GM19035 (cell line): ENCODE data around the gene NAA80.

Experiments used
- ATAC-seq: cut with Tn5 transposase; IDR thresholded peaks from one replicate; pipeline ENCODE4 v1.9.1; 2021; ENCODE audit not compliant: unreplicated experiment

NAA80 gene

GRCh38 chr3:50330330-50330729, 31.1 kb upstream of the NAA80 start:
- ATAC-seq, result no peak

GRCh38 chr3:50327943-50328691, 28.9 kb upstream of the NAA80 start, which contains the start of gene TUSC2:
TSS of gene TUSC2 (minus strand) at chr3:50328223. CDS start at chr3:50328099, 124 bp downstream.
- ATAC-seq, result peak; percentile 83

GRCh38 chr3:50327129-50327528, 27.9 kb upstream of the NAA80 start:
- no peak for ATAC-seq

GRCh38 chr3:50326182-50326541, 27.0 kb upstream of the NAA80 start:
- no peak for ATAC-seq

GRCh38 chr3:50325497-50326181, 26.4 kb upstream of the NAA80 start:
- no peak for ATAC-seq

GRCh38 chr3:50325113-50325480, 25.9 kb upstream of the NAA80 start:
- no peak for ATAC-seq

GRCh38 chr3:50324351-50325112, 25.3 kb upstream of the NAA80 start:
- ATAC-seq, result no peak

- ATAC-seq, result no peak
Measured at GRCh38 chr3:50323614-50324199, 24.5 kb upstream of the NAA80 start.

GRCh38 chr3:50323092-50323600, 23.9 kb upstream of the NAA80 start:
- no peak for ATAC-seq

- no peak for ATAC-seq
Measured at GRCh38 chr3:50322386-50323091, 23.3 kb upstream of the NAA80 start, which contains the start of gene HYAL2. TSS of gene HYAL2 (minus strand) at chr3:50322745. CDS start at chr3:50320489, 2,256 bp downstream.

GRCh38 chr3:50322115-50322385, 22.8 kb upstream of the NAA80 start:
- ATAC-seq, result no peak

- peak; percentile 83 for ATAC-seq
Measured at GRCh38 chr3:50321336-50322114, 22.3 kb upstream of the NAA80 start.

- peak; percentile 54 for ATAC-seq
Measured at GRCh38 chr3:50320853-50321335, 21.7 kb upstream of the NAA80 start.

GRCh38 chr3:50319894-50320625, 20.9 kb upstream of the NAA80 start:
- no peak for ATAC-seq

- ATAC-seq, result no peak
Measured at GRCh38 chr3:50319181-50319893, 20.1 kb upstream of the NAA80 start.

- no peak for ATAC-seq
Measured at GRCh38 chr3:50318615-50319014, 19.4 kb upstream of the NAA80 start.

- ATAC-seq, result no peak
Measured at GRCh38 chr3:50318163-50318562, 19.0 kb upstream of the NAA80 start.

GRCh38 chr3:50317300-50317699, 18.1 kb upstream of the NAA80 start:
- no peak for ATAC-seq
